GM21529 (cell line): ENCODE results near the gene RUNX2.

Experiments used
- ATAC-seq: cut with Tn5 transposase; IDR thresholded peaks from one replicate; pipeline ENCODE4 v1.9.1; 2021; ENCODE audit not compliant: unreplicated experiment

RUNX2 gene

DNA sequence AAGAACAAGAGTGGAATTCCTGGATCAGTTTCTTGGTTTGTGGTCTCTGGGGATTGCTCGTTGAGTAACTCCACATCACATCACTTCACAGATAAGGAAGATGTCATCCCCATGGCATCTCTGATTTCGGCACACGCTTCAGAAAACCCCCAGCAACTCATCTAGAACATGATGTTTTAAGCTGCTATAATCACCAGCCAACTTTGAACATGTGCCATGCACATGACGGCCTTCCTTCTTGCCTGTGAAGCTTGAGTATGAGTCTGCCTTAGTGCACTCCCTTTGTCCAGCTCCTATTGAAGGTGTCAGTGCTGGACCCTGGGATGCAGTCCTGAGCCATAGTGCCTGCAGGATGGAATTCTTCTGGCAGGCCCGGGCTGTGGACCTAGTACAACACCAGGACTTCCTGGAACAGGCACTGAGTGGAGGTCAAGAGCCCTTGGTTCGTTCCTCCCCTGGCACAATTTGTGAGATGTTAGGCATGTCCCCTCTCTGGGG is 281.1 kb downstream of the RUNX2 start:
- ATAC-seq, result no peak

DNA sequence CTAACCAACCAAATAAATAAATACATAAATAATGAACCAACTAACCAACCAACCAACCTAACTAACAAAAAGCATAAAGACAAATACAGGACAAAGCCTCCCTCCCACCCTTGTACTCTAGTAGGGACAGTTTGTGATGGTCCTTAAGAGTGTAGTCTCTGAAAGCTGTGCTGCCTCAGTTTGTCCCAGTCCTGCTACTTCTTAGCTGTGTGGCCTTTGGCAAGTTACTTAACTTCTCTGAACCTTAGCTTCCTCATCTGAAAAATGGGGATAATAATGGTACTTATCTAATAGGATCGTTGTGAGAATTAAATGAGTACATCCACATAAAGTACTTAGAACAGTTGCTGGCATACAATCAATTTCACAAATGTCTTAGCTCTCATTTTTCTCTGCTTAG is 282.2 kb downstream of the RUNX2 start:
- ATAC-seq, result no peak

DNA sequence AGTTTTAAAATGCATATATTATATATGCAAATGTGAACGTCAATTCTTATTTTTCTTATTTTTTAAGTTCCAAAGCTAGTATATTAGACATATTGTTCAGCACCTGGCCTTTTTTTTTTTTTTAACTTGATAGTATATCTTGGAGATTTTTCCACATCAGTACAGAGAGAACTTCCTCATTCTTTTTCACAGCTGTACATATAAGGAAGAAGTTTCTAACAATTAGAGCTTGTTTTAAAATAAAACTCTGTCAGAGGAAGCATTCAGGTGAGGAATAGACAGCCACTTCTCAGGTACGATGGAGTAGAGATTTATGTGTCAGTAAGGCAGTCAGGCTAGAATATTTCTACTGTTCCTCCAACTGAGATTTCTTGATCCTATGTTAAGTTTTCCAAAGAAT is 282.7 kb downstream of the RUNX2 start:
- ATAC-seq, result no peak

DNA sequence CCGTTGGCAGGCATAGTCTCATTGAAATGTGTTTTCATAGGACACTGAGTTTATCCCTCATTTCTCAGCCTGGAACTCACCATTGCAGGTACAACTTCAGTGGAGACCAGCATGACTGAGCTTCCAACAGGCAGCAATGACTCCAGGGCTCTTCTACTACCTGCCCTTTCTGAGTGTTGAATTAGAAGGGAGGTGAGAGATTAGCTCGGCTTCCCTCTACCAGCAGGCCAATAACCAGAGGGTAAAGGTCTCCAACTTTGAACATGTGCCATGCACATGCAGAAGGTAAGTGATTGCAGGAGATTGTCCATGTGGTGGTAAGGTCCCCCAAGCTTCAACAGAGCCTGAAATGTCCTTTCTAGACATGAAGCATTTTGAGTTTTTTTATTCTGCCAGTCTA is 283.4 kb downstream of the RUNX2 start:
- no peak for ATAC-seq

DNA sequence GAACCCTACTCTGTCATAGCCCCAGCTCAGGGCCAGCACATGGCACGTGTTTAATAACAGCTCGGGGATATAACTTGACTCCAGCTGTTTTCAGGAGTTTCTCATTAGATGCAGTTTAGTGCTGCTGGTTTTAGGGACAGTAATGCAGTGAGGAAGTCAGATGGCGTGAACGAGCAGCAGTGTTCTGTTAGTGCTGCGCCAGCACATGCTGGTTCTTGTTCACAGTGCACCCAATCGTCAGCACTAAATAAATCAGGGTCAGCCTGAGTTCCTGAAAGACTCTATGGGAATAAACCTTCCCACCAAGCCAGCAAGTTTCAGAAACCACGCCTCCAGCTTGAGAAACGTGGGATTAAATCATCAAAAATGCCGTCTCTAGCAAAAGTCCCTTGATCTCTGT is 285.5 kb downstream of the RUNX2 start:
- no peak for ATAC-seq

DNA sequence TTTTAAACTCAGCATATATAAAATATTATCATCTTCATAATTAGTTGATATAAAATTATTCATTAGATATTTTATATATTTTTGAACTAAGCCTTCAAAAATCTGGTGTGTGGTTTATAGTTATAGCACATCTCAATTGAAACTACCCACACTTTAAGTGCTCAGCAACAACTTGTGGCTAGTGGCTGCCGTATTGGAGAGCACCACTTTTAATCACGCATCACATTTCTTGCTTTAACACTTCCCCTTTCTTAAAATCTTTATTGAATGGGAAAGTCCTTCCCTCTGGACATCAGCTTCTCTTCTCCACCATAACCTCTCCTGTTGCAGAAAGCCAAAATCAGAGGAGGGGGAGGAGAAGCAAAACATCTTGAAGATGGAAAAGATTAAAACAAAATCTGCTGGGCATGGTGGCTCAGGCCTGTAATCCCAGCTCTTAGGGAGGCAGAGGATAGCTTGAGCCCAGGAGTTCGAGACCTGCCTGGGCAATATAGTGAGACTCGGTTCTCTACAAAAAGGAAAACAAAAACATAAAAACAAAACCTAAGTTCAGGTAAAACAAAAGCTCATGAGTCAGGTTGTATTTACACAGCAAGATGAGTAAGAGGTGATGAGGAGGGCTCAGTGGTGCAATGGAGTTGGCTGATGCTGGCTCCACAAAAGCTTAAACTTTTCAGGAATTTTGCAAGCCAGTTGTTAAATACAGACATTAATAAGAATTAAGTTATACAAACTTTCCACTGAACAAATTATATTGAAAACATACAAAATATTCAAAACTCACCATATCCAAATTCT is 286.6 kb downstream of the RUNX2 start:
- ATAC-seq, result no peak

DNA sequence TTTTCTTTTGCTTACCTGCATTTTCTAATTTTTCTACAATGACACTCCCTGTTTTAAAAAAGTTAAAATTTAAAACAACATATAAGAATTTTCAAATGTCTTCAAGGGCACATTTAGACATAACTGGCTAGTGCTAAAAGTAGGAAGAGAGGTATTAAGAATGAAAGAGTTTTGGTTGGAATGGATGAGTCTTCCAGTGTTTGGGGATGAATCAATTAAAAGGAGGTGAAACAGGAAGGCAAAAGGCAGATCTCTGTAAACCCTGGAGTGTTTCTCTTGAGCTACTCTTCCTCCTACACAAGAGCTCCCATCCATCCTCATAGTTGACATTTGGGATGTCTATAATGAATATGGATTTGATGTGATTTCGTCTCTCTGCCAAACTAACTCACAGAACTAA is 288.1 kb downstream of the RUNX2 start:
- no peak for ATAC-seq

DNA sequence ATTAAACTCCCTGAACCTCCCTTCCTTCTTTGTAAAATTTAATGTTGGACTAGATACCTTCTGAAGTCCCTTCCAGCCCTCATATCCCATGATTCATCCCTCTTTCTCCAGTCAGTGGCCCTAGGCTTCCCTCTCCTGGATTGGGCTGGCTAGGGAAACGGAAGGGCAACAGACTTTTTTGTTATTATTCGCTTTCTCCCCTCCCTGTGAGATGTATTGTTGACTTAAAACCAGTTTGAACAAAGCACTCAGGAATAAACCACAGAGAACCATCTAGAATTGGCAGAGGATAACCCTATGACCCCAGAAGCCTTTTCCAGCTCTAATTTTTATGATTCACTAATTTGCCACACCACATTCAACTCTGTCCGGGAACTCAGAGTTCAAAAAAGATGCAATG is 289.3 kb downstream of the RUNX2 start:
- ATAC-seq, result no peak

DNA sequence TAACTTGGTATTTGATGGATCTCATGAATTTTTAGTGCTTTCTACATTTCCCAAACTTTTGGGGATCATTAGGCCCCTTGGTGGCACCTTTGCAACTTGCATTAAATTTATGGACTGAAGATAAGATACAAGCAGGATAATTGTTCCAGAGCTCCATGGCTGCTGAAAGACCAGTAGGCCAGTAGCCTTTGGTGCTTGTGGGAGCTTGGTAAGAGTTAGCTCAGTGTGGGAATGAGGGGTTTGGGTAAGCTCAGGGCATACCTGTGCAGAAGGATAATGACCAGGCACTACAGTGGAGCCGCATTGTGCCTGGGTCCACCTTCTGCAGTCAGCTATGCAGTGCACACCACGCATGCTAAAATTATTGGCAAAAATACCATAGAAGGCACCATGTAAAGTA is 290.1 kb downstream of the RUNX2 start:
- no peak for ATAC-seq

DNA sequence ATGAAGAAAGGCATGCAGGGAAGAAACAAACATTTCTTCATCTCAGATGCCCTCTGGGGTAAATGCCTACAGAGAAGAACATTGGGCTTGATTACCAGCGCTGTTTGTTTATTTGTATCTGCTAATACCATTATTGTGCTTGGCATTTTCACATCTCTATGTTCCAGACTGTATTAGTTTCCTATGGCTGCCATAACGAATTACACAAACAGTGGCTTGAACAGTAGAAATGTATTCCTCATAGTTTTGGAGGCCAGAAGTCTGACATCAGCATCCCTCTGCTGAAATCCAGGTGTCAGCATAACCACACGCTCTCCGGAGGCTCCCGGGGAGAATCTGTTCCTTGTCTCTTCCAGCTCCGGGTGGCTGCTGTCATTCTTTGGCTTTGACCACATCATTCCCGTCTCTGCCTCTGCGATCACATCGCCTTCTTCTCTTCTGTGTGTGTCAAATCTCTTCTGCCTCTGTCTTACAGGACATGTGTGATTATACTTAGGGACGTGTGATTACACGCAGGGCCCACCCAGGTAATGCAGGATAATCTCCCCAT is 291.2 kb downstream of the RUNX2 start:
- no peak for ATAC-seq

DNA sequence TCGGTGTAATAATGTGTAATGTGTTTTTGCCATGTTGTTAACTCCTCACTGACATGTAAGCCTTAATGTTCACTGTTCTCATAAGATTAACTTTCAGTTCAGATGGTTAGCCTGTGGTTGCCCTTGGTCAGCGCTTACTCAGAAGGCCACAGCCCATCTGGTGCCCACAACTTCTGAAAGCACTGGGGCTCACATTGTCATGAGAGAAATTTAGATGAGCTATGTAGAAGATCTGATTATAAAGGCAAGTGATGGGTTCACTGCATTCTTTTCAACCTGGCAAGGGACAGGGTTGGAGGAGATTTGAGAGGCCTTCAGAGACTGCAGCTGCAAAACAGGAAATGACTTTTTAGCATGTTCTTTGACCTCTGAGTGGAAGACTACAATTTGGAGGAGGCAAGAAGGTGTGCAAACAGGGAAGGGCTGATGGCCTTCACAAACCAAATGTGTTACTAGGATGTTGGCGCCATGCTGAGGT is 291.9 kb downstream of the RUNX2 start:
- ATAC-seq, result no peak

DNA sequence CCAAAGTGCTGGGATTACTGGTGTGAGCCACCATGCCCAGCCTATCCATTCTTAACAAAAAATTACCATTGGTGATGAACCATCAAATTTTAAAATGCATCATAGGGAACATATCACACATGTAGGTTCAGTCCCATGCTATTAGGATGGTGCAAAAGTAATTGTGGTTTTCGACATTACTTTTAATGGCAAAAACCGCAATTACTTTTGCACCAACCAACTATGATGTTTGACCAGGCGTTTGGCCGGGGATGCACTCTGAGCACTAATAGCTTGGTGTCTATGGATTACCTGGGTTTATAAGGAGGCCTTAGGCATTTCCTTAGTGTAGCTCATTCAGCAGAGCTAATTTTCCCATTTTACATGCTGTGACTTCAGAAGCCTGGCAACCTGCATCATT is 296.1 kb downstream of the RUNX2 start:
- no peak for ATAC-seq

DNA sequence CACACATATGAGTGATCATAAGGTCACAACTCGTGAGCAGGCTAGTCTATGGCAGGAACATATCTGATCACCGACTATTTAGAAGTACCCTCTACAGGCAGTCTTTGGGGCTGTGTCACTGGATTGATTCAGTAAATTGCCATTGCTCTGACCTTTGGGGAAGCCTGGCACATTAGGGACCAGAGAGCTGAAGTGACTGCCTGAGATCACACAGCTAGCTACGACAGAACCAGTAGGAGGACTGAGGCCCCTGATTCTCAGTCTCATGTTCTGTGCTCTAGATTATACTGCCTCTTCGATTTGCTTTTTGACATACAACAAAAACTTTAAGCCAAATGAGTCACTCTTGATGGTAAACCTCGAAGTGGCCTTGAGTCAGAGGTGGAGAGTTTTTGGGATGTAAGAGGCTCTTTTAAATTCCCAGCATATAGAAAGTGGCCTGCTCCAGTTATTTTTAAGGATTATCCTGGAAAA is 297.1 kb downstream of the RUNX2 start:
- ATAC-seq, result no peak

DNA sequence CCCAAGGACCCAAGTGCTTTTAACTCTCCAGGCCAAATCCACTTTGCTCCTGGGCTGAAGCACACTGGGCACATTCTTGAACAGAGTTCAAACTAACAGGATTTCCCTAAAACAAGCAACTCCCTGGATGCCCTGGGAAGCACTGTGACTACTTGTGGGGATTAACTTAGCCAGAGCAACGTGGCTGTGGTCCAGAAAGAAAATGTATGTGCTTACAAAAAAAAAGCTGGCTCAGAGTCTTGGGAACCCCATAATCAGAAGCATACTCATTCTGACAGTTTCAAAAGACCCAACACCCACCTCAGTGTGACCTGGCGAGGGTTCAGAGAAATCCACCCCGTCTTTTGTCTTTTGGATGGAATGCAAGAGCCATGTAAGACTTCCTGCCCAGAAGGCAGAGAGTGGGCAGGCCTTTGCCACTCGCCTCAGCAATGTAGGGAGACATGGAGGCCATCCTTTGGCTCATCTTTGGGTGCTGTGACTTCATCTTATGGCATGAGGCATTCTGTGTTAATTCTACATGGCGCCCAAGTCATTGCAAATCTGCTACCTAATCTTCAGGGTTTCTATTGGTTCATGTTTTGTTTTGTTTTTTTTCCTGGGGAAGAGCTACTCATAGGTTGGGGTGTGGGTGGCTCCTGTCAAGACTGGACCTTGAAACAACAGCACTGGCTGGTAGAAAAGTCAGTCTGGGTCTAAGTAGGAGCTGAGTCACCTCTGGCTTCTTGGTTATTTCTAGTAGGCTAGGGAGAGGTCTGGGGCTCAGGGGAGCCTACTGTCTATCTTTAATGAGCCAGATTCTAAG is 298.2 kb downstream of the RUNX2 start:
- ATAC-seq, result no peak

DNA sequence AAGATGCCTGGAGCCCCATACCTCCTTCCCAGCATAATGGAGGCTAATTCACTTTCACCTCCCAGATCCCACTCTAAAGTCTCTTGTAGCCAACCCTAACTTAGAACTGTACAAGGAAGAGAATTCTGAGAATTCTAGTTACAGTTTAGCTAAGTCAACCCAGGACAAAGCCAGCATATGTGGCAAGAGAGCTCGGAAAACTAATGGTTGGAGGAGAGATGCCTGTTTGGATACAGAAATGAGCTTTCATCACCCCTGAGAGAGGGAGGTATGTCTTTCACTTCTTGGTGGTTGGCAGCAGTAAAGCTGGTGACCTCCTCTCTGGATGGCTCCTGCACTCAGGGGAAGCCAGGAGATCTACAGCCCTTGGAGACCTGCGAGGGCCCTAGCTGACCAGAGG is 302.2 kb downstream of the RUNX2 start:
- ATAC-seq, result no peak

DNA sequence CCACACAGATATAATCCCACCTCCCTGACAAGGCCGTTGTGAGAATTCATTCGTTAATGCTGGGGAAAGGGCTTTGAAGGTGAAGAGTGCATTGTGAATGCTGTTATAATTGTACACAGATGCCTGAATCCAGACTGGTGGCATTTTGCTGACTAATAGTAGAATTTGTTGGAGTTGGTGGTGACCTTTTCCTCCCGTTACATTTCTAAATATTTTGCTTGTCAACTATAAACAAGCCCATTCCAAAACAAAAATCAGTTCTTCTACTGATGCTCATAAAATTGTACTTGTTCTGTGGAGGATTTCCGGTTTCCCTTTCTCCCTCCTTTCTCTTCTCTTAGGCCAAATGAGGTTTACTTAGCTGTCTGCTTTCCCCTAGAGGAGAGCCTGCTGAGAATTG is 302.7 kb downstream of the RUNX2 start:
- no peak for ATAC-seq

DNA sequence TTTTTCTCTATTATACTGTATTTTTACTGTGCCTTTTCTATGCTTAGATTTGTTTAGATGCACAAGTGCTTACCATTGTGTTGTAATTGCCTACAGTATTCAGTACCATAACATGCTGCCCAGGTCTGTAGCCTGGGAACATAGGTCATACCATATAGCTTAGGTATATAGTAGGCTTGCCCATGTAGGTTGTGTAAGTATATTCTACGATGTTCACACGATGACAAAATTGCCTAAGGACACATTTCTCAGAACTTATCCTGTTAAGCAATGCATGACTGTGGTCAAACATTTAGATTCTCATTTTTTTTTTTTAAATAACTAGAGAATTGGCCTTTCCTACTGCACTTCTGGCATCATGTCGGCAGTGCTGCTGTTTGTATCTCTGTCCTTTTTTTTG is 303.3 kb downstream of the RUNX2 start:
- ATAC-seq, result no peak

DNA sequence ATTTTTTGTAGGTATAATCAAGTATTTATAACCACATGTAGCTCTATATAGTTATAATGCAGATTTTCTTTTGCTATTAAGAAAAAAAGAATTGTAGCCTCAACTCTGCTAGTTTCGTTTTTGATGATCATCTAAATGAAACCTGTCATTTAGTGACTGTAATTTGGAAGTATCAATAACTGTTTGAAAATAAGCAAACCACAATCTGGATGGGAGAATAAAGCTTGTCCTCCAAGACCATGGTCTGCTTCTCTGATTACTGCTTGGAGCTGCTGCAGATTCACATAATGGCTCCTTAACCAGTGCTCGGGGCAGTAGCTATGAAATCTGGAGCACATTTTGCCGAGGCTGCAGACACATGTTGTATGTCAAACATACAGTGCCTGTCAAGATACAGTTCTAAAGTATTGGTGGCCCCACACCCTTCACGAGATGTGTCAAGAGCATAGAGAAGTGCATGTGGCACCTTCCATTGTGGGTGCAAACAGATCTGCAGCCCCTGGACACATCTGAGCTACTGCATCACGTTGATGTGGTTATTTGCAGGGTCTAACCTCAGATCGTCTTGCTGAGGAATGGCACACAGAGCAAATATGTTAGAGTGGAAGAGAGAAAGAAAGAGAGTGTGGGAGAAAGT is 305.3 kb downstream of the RUNX2 start:
- no peak for ATAC-seq

DNA sequence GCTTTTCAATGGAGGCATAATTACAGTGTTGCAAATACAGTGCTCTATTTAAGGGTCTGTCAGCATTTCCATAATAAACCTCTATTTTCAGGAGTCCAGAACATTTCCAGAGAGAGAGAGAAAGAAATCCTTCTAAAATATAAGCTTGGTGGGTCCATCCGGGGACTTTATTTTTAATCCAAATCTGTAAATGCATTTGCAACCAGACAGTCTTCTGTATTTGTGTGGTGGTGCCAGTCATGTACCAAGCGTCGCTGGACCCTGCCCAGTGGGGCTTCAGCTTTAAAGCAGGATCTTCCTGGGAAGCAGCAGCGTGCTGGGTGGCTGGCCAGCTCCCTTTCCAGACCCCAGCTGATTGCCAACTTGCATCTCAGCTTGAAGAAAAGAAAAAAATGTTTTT is 306.1 kb downstream of the RUNX2 start:
- no peak for ATAC-seq

DNA sequence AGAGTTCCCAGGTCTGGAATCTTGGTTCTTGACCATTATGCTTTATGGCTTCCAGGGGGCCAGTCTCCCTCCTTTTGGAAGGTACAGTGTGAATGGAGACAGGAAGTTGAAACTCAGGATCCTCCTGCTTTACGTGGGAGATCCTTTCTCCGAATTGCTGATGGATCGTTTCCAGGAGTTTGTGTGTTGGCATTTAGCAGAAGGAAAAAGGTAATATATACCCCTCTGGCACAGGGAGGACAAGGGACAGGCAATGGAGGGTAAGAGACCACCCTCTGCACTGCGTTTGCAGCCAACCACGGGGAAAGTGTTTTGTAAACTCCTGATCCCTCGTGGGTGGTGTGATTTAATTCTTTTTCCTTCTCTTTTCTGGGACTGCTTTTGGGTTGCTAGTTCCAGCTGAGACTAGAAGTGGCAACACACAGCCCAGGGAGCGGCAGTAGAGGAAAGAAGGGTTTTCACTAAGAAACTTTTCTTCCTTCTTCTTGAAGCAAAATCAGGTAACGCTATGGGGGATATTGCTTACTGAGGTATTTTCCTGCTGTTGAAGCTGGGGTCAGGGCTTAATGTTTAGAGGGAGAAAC is 307.2 kb downstream of the RUNX2 start:
- no peak for ATAC-seq

DNA sequence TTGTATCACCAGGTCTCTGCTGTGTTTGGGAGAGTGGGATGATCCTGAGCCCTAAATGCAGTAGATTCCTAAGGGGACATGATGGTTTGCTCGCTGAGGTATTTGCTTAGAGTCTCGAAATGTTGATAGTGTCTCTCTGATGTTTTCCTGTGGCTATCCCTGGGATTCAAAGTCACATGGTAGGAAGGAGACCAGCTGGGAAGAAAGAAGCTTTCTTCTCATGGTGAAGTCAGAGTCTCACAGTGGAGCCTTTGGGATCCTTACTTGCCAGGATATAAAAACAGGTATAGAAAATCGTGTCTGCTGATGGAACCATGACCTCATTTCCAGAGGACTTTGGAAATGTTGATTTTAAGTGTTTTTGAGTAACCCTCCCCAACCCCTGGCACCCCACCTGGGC is 308.9 kb downstream of the RUNX2 start:
- ATAC-seq, result no peak
